ENCODE data around the gene MCC. TPM values are rescaled to one million over a fixed set of nuclear protein-coding genes. Genes with fewer than 3 reads are reported as not detected.

Gene MCC
- total and polyA plus RNA-seq, 4 donors = 1.6 to 38.6 (median 11.2) TPM

DNA sequence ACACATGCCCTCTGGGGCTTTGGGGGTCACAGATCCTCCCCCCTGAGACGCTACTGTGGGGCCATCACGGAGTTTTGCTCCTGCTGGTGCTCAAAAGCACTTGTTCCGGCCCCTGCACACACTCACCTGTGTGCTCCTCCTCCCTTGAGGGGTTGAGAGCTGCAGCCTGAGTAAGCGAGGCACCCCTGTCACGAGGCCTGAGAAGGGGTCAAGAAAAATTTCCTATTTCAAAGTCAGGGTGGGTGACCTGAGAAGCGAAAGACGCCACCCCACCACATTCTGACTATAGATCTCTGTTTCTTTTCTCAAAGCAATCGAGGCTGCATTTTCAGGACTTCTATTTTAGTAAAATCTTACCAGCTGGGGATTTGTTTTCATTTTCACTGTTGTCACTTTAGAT, 373.2 kb downstream of the MCC start:
- Histone ChIP-seq H3K4me1 (ENCODE audit: control insufficient read depth in 5 of 5, insufficient read depth in 5 of 5, low read length in 5 of 5) (peaks cover 6 to 20% (median 9%) of the 10 kb centered on the region in 5 donors), H3K4me3 (no peak overlapping the region), H3K27ac (ENCODE audit: low read depth in 1 of 2, low read length in 1 of 2) (no peak overlapping the region), H3K27me3 (ENCODE audit: control insufficient read depth in 3 of 3, insufficient read depth in 3 of 3, low read length in 2 of 3) (no peaks in the 10 kb centered on the region), H3K9ac (ENCODE audit: insufficient read depth in 1 of 2, low read length in 2 of 2) (no peak overlapping the region), H3K36me3 (ENCODE audit: control insufficient read depth in 4 of 4, insufficient read depth in 4 of 4, low read length in 4 of 4) (peaks cover 0 to 9% (median 0%) of the 10 kb centered on the region in 4 donors), H3K9me3 (ENCODE audit: control insufficient read depth in 4 of 4, insufficient read depth in 3 of 4, low read length in 3 of 4) (peaks cover 0 to 8% (median 0%) of the 10 kb centered on the region in 4 donors)
- DNase-seq (no peak), ATAC-seq (ENCODE audit: insufficient read depth, low FRiP score) (no peak)
- TF ChIP-seq, protein P1, sequence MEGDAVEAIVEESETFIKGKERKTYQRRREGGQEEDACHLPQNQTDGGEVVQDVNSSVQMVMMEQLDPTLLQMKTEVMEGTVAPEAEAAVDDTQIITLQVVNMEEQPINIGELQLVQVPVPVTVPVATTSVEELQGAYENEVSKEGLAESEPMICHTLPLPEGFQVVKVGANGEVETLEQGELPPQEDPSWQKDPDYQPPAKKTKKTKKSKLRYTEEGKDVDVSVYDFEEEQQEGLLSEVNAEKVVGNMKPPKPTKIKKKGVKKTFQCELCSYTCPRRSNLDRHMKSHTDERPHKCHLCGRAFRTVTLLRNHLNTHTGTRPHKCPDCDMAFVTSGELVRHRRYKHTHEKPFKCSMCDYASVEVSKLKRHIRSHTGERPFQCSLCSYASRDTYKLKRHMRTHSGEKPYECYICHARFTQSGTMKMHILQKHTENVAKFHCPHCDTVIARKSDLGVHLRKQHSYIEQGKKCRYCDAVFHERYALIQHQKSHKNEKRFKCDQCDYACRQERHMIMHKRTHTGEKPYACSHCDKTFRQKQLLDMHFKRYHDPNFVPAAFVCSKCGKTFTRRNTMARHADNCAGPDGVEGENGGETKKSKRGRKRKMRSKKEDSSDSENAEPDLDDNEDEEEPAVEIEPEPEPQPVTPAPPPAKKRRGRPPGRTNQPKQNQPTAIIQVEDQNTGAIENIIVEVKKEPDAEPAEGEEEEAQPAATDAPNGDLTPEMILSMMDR (IDR thresholded peaks at IDR 0.05; ENCODE audit: control extremely low read depth, extremely low read depth) = no peak
- 84 to 88% methylated on average over 8 of the region's 8 CpGs for WGBS, 2 donors

DNA sequence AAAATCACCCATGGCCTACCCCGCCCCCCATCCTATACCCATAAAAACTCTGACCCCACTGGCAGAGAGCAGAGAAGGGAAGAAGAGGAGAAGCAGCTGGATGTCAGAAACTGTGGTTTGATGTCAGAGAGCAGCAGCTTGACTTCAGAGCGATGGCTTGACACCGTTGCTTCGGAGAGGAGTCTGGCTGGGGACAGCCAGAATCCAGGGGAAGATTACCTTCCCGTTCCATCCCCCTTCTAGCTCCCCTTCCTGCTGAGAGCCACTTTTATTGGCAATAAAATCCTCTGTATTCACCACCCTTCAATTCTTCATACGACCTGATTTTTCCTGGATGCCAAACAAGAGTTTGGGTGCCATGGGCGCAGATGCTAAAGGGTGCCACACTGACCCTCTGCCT, 373.7 kb downstream of the MCC start:
- H3K27me3 ChIP-seq (ENCODE audit: control insufficient read depth in 3 of 3, insufficient read depth in 3 of 3, low read length in 2 of 3) = no peaks in the 10 kb centered on the region
- peaks cover 0 to 8% (median 0%) of the 10 kb centered on the region in 4 donors for H3K9me3 ChIP-seq (ENCODE audit: control insufficient read depth in 4 of 4, insufficient read depth in 3 of 4, low read length in 3 of 4)
- WGBS, 2 donors = 93 to 96% methylated on average over 7 of the region's 7 CpGs
- H3K4me1 ChIP-seq (ENCODE audit: control insufficient read depth in 5 of 5, insufficient read depth in 5 of 5, low read length in 5 of 5) = peaks cover 1 to 18% (median 9%) of the 10 kb centered on the region in 5 donors
- peaks cover 0 to 9% (median 0%) of the 10 kb centered on the region in 4 donors for H3K36me3 ChIP-seq (ENCODE audit: control insufficient read depth in 4 of 4, insufficient read depth in 4 of 4, low read length in 4 of 4)
- no peak overlapping the region for H3K27ac ChIP-seq (ENCODE audit: low read depth in 1 of 2, low read length in 1 of 2)
- TF ChIP-seq, protein P1 (IDR thresholded peaks at IDR 0.05; ENCODE audit: control extremely low read depth, extremely low read depth) = no peak
- ATAC-seq (ENCODE audit: insufficient read depth, low FRiP score) (no peak), DNase-seq (no peak)
- no peak overlapping the region for H3K9ac ChIP-seq (ENCODE audit: insufficient read depth in 1 of 2, low read length in 2 of 2)
- no peak overlapping the region for H3K4me3 ChIP-seq

DNA sequence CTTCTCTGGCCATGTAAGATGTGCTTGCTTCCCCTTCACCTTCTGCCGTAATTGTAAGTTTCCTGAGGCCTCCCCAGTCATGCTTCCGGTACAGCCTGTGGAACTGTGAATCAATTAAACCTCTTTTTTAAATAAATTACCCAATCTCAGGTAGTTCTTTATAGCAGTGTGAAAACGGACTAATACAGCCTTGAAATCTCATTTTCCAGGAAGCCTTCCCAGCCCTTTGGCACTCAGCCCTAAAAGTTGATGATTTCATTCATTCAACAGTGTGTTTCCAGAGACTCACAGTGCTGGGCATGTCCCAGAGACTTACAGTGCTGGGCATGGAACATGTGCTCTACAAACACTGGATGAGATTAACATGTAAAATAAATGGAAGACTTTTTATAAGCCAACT, 375.8 kb downstream of the MCC start:
- Histone ChIP-seq H3K4me1 (ENCODE audit: control insufficient read depth in 5 of 5, insufficient read depth in 5 of 5, low read length in 5 of 5) (peaks cover 0 to 3% (median 0%) of the 10 kb centered on the region in 5 donors), H3K4me3 (no peak overlapping the region), H3K9me3 (ENCODE audit: control insufficient read depth in 4 of 4, insufficient read depth in 3 of 4, low read length in 3 of 4) (peaks cover 0 to 8% (median 0%) of the 10 kb centered on the region in 4 donors), H3K9ac (ENCODE audit: insufficient read depth in 1 of 2, low read length in 2 of 2) (no peak overlapping the region), H3K27me3 (ENCODE audit: control insufficient read depth in 3 of 3, insufficient read depth in 3 of 3, low read length in 2 of 3) (no peaks in the 10 kb centered on the region), H3K36me3 (ENCODE audit: control insufficient read depth in 4 of 4, insufficient read depth in 4 of 4, low read length in 4 of 4) (peaks cover 0 to 9% (median 0%) of the 10 kb centered on the region in 4 donors), H3K27ac (ENCODE audit: low read depth in 1 of 2, low read length in 1 of 2) (no peak overlapping the region)
- 71 to 79% methylated on average over 3 of the region's 3 CpGs for WGBS, 2 donors
- TF ChIP-seq, protein P1 (IDR thresholded peaks at IDR 0.05; ENCODE audit: control extremely low read depth, extremely low read depth) = no peak
- DNase-seq (peak in 2 of 3 donors; percentile 38 to 53), ATAC-seq (ENCODE audit: insufficient read depth, low FRiP score) (no peak)

DNA sequence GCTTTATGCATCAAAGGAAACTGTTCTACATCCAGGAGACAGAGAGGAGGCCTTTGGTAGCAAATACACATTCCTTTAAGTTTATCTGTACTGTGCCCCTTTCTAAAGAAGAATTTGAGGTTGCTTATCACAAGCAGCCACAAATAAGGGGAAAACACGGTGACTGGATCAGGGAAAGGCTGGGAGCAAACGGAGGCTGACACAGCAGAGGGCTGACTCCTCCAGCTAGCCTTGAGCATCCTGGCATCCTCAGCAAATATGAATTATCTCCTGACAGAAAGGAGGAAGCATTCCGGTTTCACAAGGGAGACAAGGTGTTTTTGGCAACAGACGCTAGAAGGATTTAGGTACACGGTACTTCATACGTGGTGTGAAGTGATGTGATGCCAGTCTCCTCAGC, 378.1 kb downstream of the MCC start:
- DNase-seq (no peak), ATAC-seq (ENCODE audit: insufficient read depth, low FRiP score) (no peak)
- Histone ChIP-seq H3K36me3 (ENCODE audit: control insufficient read depth in 4 of 4, insufficient read depth in 4 of 4, low read length in 4 of 4) (peaks cover 0 to 9% (median 0%) of the 10 kb centered on the region in 4 donors), H3K9ac (ENCODE audit: insufficient read depth in 1 of 2, low read length in 2 of 2) (no peak overlapping the region), H3K4me3 (no peak overlapping the region), H3K4me1 (ENCODE audit: control insufficient read depth in 5 of 5, insufficient read depth in 5 of 5, low read length in 5 of 5) (peaks cover 0 to 3% (median 0%) of the 10 kb centered on the region in 5 donors), H3K27me3 (ENCODE audit: control insufficient read depth in 3 of 3, insufficient read depth in 3 of 3, low read length in 2 of 3) (no peaks in the 10 kb centered on the region), H3K9me3 (ENCODE audit: control insufficient read depth in 4 of 4, insufficient read depth in 3 of 4, low read length in 3 of 4) (peaks cover 0 to 8% (median 0%) of the 10 kb centered on the region in 4 donors), H3K27ac (ENCODE audit: low read depth in 1 of 2, low read length in 1 of 2) (no peak overlapping the region)
- TF ChIP-seq, protein P1 (IDR thresholded peaks at IDR 0.05; ENCODE audit: control extremely low read depth, extremely low read depth) = no peak
- WGBS, 2 donors = 87 to 92% methylated on average over 6 of the region's 6 CpGs
